RWPE2 (cell line): ENCODE data around the gene RUNX3.

ENCODE experiments used
- ATAC-seq: fragments of 200-7000 bp; cut with Tn5 transposase; 3 replicates; pipeline ENCODE4 v1.9.1; 2021; ENCODE audit warnings: low read depth
- DNase-seq: peaks from one replicate; pipeline ENCODE4 v3.0.0-alpha.2; 2020; ENCODE audit warnings: low spot score
- H3K27ac ChIP-seq: fragments of 450-650 bp; 2 replicates; pipeline ENCODE4 v1.5.1; 2017; ENCODE audit warnings: mild to moderate bottlenecking; ENCODE audit not compliant: poor library complexity, severe bottlenecking
- H3K27me3 ChIP-seq: fragments of 250-450 bp; sonication (Bioruptor Pico); 2 replicates; pipeline ENCODE4 v1.5.1; 2021; ENCODE audit warnings: mild to moderate bottlenecking, moderate library complexity; ENCODE audit not compliant: insufficient read depth, poor library complexity, severe bottlenecking
- H3K36me3 ChIP-seq: fragments of 250-450 bp; sonication (Bioruptor Pico); 2 replicates; pipeline ENCODE4 v1.5.1; 2020; ENCODE audit warnings: low read depth, mild to moderate bottlenecking, moderate library complexity
- H3K4me1 ChIP-seq: fragments of 250-450 bp; sonication (Bioruptor Pico); 2 replicates; pipeline ENCODE4 v1.5.1; 2021; ENCODE audit warnings: mild to moderate bottlenecking, moderate library complexity; ENCODE audit not compliant: insufficient read depth, poor library complexity, severe bottlenecking
- H3K4me3 ChIP-seq: fragments of 250-450 bp; sonication (Bioruptor Pico); 2 replicates; pipeline ENCODE4 v1.5.1; 2021; ENCODE audit warnings: mild to moderate bottlenecking, moderate library complexity; ENCODE audit not compliant: severe bottlenecking
- H3K9me3 ChIP-seq: fragments of 250-450 bp; sonication (Bioruptor Pico); 2 replicates; pipeline ENCODE4 v1.5.1; 2021; ENCODE audit warnings: mild to moderate bottlenecking, moderate library complexity; ENCODE audit not compliant: severe bottlenecking
- TF ChIP-seq, protein P1 (sequence below): fragments of 450-650 bp; IDR thresholded peaks from one replicate; pipeline ENCODE4 v1.5.1; 2017; ENCODE audit warnings: mild to moderate bottlenecking, moderate library complexity; ENCODE audit not compliant: poor library complexity, severe bottlenecking

RUNX3 gene

DNA sequence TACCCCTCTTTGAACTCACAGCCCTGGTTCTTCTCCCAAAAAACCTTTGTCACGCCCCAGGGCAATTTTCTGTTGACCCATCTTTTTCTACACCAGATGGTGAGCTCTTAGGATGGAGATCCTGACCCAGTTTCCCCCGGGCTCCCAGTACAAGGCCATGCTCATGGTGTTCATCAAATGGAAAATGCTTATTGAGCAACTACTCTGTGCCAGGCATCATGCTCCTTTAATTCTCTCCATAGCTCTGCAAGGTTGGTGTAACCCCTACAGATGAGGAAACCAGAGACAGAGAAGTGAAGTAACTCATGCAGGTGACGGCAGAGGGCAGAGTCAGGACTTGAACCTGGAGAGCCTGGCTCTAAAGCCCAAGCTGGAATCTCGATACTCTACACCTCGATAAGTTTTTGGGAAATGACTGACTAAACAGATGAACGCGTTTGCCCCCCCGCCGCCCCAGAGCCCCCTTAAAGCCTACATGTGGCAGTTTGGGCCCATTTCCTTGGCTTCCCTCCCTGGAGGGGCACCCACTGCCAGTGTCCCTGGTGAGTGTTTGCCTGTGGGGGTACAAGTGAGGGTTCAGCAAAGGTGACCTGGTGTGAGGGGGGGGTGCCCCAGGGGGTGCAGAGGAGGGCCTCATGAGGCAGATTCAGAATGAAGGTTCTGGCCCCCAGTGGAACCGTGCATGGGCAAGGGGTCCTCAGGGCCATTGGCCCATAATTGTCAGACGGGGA, 30.2 kb upstream of the RUNX3 start:
- ATAC-seq (no peak), DNase-seq (peak; percentile 30)
- H3K27me3 ChIP-seq, result no peaks in the 10 kb centered on the region
- peaks cover 3% of the 10 kb centered on the region for H3K4me1 ChIP-seq
- TF ChIP-seq, protein P1, sequence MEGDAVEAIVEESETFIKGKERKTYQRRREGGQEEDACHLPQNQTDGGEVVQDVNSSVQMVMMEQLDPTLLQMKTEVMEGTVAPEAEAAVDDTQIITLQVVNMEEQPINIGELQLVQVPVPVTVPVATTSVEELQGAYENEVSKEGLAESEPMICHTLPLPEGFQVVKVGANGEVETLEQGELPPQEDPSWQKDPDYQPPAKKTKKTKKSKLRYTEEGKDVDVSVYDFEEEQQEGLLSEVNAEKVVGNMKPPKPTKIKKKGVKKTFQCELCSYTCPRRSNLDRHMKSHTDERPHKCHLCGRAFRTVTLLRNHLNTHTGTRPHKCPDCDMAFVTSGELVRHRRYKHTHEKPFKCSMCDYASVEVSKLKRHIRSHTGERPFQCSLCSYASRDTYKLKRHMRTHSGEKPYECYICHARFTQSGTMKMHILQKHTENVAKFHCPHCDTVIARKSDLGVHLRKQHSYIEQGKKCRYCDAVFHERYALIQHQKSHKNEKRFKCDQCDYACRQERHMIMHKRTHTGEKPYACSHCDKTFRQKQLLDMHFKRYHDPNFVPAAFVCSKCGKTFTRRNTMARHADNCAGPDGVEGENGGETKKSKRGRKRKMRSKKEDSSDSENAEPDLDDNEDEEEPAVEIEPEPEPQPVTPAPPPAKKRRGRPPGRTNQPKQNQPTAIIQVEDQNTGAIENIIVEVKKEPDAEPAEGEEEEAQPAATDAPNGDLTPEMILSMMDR, result no peak
- no peaks in the 10 kb centered on the region for H3K9me3 ChIP-seq
- H3K4me3 ChIP-seq, result no peak overlapping the region
- H3K27ac ChIP-seq, result no peak overlapping the region
- no peaks in the 10 kb centered on the region for H3K36me3 ChIP-seq

DNA sequence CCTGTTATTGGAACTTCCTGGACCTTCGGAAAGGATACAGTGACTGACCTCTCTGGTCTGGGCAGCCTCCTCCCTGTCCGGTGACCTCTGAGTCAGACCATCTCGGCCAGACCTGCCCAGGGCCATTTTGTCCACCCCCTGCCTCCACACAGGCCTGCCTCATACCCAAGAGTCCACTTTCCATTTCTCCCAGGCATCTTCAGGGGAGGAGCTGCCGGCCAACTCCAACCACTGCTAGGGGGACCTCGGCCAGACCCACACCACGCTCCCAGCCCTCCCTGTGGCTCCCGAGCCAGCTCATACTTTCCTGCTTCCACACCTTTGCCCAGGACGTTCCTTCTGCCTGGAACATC, 29.5 kb upstream of the RUNX3 start:
- H3K9me3 ChIP-seq, result no peaks in the 10 kb centered on the region
- H3K36me3 ChIP-seq, result no peaks in the 10 kb centered on the region
- H3K4me1 ChIP-seq, result peaks cover 8% of the 10 kb centered on the region
- peak; percentile 14 for DNase-seq
- no peak for ATAC-seq
- TF ChIP-seq, protein P1, result no peak
- H3K4me3 ChIP-seq, result no peak overlapping the region
- H3K27ac ChIP-seq, result no peak overlapping the region
- H3K27me3 ChIP-seq, result no peaks in the 10 kb centered on the region

DNA sequence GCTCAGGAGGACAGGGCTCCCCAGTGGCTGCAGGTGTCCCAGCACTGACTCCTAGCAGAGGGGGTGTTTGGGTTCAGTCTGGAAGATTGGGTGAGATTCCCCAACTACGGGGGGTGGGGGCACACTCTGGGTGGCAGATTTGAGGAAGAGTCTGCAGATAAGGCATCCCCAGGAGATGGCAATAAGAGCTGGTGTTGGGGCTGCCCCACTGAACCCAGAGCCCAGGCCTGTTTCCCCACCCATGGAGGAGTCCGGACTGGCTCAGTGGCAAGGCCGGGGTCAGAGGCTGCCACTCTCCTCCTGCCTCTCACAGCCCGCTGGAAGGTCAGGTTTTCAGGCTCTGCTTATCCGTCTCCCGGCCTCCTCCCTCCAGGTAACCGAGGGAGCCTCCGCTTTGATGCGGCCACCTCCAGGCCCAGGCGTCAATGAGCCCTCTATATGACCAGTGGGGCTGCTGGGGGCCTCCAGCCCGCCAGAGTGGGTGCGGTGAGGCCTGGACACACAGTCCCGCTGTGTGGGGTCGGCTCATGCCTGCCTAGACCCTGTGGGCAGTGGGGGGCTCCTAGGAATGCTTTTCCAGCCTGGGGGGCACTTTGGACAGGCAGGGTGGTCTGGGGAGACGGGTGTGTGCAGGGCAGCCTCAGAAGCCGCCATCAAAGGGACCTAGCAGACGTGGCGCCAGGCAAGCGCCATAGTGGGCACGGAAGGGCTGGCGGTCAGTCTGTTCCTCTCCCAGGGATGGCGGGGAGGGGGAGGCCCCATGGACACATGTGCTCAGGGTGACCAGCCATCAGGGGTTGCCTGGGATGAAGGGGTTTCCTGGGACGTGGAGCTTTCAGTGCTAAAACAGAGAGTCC, 28.9 kb upstream of the RUNX3 start:
- peak; percentile 40 for DNase-seq
- no peak overlapping the region for H3K4me3 ChIP-seq
- no peak overlapping the region for H3K27ac ChIP-seq
- no peak for ATAC-seq
- H3K9me3 ChIP-seq, result no peaks in the 10 kb centered on the region
- TF ChIP-seq, protein P1, result no peak
- H3K36me3 ChIP-seq, result no peaks in the 10 kb centered on the region
- no peaks in the 10 kb centered on the region for H3K27me3 ChIP-seq
- H3K4me1 ChIP-seq, result peaks cover 8% of the 10 kb centered on the region

DNA sequence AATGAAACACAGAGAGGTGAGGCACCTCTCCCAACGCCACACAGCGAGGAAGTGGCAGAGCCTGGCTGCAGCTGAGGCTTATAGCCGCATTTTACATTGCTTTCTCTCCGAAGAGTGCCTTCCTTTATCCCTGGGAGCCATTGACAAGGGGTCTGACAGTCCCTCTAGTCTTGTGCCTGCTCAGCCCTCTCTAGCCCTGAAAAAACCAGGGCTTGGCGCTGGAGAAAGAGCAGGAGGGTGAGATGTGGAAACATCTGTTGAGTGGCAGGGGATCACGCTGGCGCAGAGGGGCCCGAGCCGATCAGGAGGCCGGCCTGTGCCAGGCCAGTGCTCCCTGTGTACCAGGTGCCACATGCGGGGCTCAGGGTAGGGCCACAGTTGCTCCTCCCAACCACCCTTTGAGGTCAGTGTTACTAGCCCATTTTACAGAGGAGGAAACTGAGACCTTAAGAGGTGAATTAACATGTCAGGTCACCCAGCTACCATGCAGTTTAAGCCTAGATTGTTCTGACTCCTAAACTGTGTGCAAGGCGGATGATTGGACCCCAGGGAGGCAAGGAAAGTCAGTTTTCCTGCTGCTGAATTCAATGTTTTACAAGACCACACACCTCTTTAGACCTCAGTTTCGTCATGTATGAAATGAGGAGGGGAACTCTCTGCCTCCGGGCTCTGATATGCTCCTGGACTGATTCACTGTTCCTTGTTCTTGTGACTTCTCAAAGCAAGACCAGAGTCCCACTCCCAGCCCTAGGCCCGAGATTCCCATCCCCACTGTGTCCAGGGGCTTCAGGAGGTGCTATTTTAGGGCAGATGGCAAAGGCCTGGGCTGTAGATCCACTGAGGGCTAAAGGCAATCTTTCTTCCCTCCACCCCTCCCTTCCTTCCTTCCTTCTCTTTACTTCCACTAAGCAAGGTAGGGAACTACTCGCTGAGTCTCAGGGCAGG, 28.0 kb upstream of the RUNX3 start:
- Histone ChIP-seq H3K9me3 (no peaks in the 10 kb centered on the region), H3K27me3 (no peaks in the 10 kb centered on the region), H3K27ac (no peak overlapping the region), H3K4me3 (no peak overlapping the region), H3K4me1 (peaks cover 8% of the 10 kb centered on the region), H3K36me3 (no peaks in the 10 kb centered on the region)
- TF ChIP-seq, protein P1, result no peak
- ATAC-seq (no peak), DNase-seq (peak; percentile 27)
